ENCODE results near the gene NELL1.

NELL1 gene

DNA sequence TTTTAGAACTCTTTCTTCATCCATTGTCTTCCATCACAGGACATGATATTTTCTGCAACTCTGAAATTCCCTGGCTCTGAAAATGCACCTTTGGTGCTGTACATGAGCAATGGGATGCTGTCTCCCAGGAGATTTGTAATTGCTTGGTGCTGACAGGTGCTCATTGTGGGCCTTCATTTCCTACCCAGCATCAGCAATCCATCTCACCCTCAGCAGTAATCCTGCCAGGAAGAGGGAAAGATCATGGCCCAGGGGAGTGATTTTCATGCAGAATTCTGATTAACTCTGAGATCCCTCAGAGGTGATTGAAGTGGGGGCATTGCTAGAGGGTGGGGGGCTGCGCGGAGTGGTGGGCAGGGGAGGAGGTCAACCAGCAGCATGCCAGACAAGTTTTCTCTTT, 651.7 kb downstream of the NELL1 start:
- Histone ChIP-seq H3K27me3 (ENCODE audit: insufficient read depth, low read length, poor library complexity) (no peaks in the 10 kb centered on the region), H4K20me1 (ENCODE audit: insufficient read depth, low read length) (no peaks in the 10 kb centered on the region), H3K4me1 (ENCODE audit: insufficient read depth, low read length) (no peaks in the 10 kb centered on the region), H3K9me3 (ENCODE audit: insufficient read depth, low read length, severe bottlenecking) (no peaks in the 10 kb centered on the region), H2AFZ (ENCODE audit: low read depth, low read length) (no peak overlapping the region), H3K4me3 (ENCODE audit: low read depth in 1 of 2, low read length in 2 of 2) (no peak overlapping the region), H3K79me2 (ENCODE audit: insufficient read depth, low read length) (no peaks in the 10 kb centered on the region), H3K4me2 (ENCODE audit: insufficient read depth, low read length) (no peak overlapping the region), H3K27ac (ENCODE audit: low read length) (no peak overlapping the region), H3K9ac (ENCODE audit: low read depth, low read length) (no peak overlapping the region), H3K36me3 (ENCODE audit: insufficient read depth, low read length) (no peaks in the 10 kb centered on the region)
- DNase-seq (no peak), ATAC-seq (ENCODE audit: insufficient read depth, low read depth) (no peak)
- no peak for TF ChIP-seq EZH2 (IDR thresholded peaks at IDR 0.05; ENCODE audit: borderline replicate concordance, low read depth, low read length, severe bottlenecking)

DNA sequence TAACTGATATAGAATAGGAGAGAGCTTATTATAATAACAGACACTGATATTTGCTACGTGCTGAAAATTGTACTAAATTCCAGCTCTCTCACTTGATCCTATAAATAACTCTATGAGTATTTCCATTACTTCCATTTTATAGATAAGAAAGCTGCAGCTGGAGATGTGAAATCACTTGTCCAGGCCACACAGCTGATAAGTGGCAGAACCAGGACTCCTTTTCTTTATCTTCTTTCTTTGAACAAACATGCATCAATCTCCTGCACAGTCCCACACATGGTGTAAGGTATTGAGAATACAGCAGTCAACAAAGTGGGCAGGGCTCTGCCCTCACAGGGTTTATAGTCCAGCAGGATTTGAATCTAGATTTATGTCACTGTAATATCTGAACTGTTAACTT, 652.1 kb downstream of the NELL1 start:
- Histone ChIP-seq H2AFZ (ENCODE audit: low read depth, low read length) (no peak overlapping the region), H3K27ac (ENCODE audit: low read length) (no peak overlapping the region), H3K4me1 (ENCODE audit: insufficient read depth, low read length) (no peaks in the 10 kb centered on the region), H3K4me3 (ENCODE audit: low read depth in 1 of 2, low read length in 2 of 2) (no peak overlapping the region), H3K9me3 (ENCODE audit: insufficient read depth, low read length, severe bottlenecking) (no peaks in the 10 kb centered on the region), H3K79me2 (ENCODE audit: insufficient read depth, low read length) (no peaks in the 10 kb centered on the region), H3K4me2 (ENCODE audit: insufficient read depth, low read length) (no peak overlapping the region), H3K9ac (ENCODE audit: low read depth, low read length) (no peak overlapping the region), H3K27me3 (ENCODE audit: insufficient read depth, low read length, poor library complexity) (no peaks in the 10 kb centered on the region), H3K36me3 (ENCODE audit: insufficient read depth, low read length) (no peaks in the 10 kb centered on the region), H4K20me1 (ENCODE audit: insufficient read depth, low read length) (no peaks in the 10 kb centered on the region)
- TF ChIP-seq, protein P1, sequence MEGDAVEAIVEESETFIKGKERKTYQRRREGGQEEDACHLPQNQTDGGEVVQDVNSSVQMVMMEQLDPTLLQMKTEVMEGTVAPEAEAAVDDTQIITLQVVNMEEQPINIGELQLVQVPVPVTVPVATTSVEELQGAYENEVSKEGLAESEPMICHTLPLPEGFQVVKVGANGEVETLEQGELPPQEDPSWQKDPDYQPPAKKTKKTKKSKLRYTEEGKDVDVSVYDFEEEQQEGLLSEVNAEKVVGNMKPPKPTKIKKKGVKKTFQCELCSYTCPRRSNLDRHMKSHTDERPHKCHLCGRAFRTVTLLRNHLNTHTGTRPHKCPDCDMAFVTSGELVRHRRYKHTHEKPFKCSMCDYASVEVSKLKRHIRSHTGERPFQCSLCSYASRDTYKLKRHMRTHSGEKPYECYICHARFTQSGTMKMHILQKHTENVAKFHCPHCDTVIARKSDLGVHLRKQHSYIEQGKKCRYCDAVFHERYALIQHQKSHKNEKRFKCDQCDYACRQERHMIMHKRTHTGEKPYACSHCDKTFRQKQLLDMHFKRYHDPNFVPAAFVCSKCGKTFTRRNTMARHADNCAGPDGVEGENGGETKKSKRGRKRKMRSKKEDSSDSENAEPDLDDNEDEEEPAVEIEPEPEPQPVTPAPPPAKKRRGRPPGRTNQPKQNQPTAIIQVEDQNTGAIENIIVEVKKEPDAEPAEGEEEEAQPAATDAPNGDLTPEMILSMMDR (IDR thresholded peaks at IDR 0.05; ENCODE audit: borderline replicate concordance, extremely low read depth, low read length, poor library complexity, severe bottlenecking), result no peak
- no peak for TF ChIP-seq EZH2 (IDR thresholded peaks at IDR 0.05; ENCODE audit: borderline replicate concordance, low read depth, low read length, severe bottlenecking)
- ATAC-seq (ENCODE audit: insufficient read depth, low read depth) (no peak), DNase-seq (no peak)

DNA sequence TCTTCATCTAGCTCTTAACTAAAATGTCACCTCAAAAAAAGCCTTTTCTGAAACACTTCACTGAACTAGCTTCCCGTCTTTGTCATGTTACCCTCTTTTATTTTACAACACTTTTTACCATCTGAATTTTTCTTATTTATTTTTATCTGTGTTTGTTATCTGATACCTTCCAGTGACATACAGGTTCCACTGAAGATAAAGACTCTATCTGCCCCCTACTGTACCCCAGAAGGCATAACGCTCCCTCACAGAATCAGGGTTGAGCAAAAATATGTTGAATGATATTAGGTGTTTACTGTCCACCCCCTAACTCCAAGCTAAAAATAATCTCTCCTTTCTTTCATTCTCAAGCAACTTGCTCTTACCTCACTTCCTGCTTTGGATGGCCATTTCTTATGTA, 654.2 kb downstream of the NELL1 start:
- no peak for DNase-seq
- TF ChIP-seq, protein P1 (IDR thresholded peaks at IDR 0.05; ENCODE audit: borderline replicate concordance, extremely low read depth, low read length, poor library complexity, severe bottlenecking), result peak; percentile 28
- TF ChIP-seq EZH2 (IDR thresholded peaks at IDR 0.05; ENCODE audit: borderline replicate concordance, low read depth, low read length, severe bottlenecking), result no peak

DNA sequence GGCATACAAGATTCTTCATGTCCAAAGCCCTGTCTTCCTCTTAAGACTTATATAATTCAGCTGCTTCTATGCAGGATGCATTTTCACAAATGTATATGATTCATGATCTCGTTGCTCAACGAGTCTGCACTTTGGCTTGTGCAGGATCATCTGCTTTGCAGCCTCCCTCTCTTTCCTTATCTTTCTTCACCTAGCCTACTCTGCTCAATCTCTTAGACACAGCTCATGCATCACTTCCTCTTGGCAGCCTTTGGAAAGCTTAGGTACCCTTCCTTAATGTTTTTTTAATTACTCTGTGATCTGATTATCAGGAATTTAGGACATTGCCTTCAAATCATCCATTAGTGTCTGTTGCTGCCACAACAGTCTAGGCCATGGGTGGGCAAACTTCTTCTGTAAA, 673.8 kb downstream of the NELL1 start:
- no peak for TF ChIP-seq EZH2 (IDR thresholded peaks at IDR 0.05; ENCODE audit: borderline replicate concordance, low read depth, low read length, severe bottlenecking)
- TF ChIP-seq, protein P1 (IDR thresholded peaks at IDR 0.05; ENCODE audit: borderline replicate concordance, extremely low read depth, low read length, poor library complexity, severe bottlenecking), result no peak
- ATAC-seq (ENCODE audit: insufficient read depth, low read depth), result no peak
- no peaks in the 10 kb centered on the region for H3K27me3 ChIP-seq (ENCODE audit: insufficient read depth, low read length, poor library complexity)

More for the DNA sequence above, 654.2 kb downstream of the NELL1 start:
- H3K36me3 ChIP-seq (ENCODE audit: insufficient read depth, low read length), result no peaks in the 10 kb centered on the region
- no peak overlapping the region for H3K9ac ChIP-seq (ENCODE audit: low read depth, low read length)
- ATAC-seq (ENCODE audit: insufficient read depth, low read depth), result no peak
- H3K79me2 ChIP-seq (ENCODE audit: insufficient read depth, low read length), result no peaks in the 10 kb centered on the region
- no peaks in the 10 kb centered on the region for H4K20me1 ChIP-seq (ENCODE audit: insufficient read depth, low read length)
- no peaks in the 10 kb centered on the region for H3K4me1 ChIP-seq (ENCODE audit: insufficient read depth, low read length)
- H2AFZ ChIP-seq (ENCODE audit: low read depth, low read length), result no peak overlapping the region
- H3K4me2 ChIP-seq (ENCODE audit: insufficient read depth, low read length), result no peak overlapping the region
- no peak overlapping the region for H3K27ac ChIP-seq (ENCODE audit: low read length)
- no peaks in the 10 kb centered on the region for H3K9me3 ChIP-seq (ENCODE audit: insufficient read depth, low read length, severe bottlenecking)
- H3K4me3 ChIP-seq (ENCODE audit: low read depth in 1 of 2, low read length in 2 of 2), result no peak overlapping the region
- H3K27me3 ChIP-seq (ENCODE audit: insufficient read depth, low read length, poor library complexity), result no peaks in the 10 kb centered on the region

More for the DNA sequence above, 673.8 kb downstream of the NELL1 start:
- Histone ChIP-seq H4K20me1 (ENCODE audit: insufficient read depth, low read length) (no peaks in the 10 kb centered on the region), H3K36me3 (ENCODE audit: insufficient read depth, low read length) (no peaks in the 10 kb centered on the region), H3K9ac (ENCODE audit: low read depth, low read length) (no peak overlapping the region), H3K4me2 (ENCODE audit: insufficient read depth, low read length) (no peak overlapping the region), H3K4me3 (ENCODE audit: low read depth in 1 of 2, low read length in 2 of 2) (no peak overlapping the region), H3K79me2 (ENCODE audit: insufficient read depth, low read length) (no peaks in the 10 kb centered on the region), H2AFZ (ENCODE audit: low read depth, low read length) (no peak overlapping the region), H3K9me3 (ENCODE audit: insufficient read depth, low read length, severe bottlenecking) (no peaks in the 10 kb centered on the region), H3K27ac (ENCODE audit: low read length) (no peak overlapping the region), H3K4me1 (ENCODE audit: insufficient read depth, low read length) (no peaks in the 10 kb centered on the region)
- DNase-seq, result no peak
